DMS53 treated with DMSO at 0.1 percent for 48 hours (cell line): ENCODE data around the gene RPL36AL.
"Not testable (repeated sequence)": the region's sequence is repeated elsewhere in the genome, so short reads cannot be mapped to it uniquely, and the experiment has no call there.

ENCODE experiments used
- DNase-seq: peaks from one replicate; lab custom pipeline; 2025; ENCODE audit not compliant: unreplicated experiment; lab: John Stamatoyannopoulos, UW

RPL36AL gene

GRCh38 chr14:49619730-49620129 is 696 bp downstream of the RPL36AL start:
- no peak for DNase-seq

- not testable (repeated sequence) for DNase-seq
Observed at GRCh38 chr14:49619273-49619672, 1.2 kb downstream of the RPL36AL start.

GRCh38 chr14:49617852-49618519 is 2.4 kb downstream of the RPL36AL start:
- no peak for DNase-seq

DNA sequence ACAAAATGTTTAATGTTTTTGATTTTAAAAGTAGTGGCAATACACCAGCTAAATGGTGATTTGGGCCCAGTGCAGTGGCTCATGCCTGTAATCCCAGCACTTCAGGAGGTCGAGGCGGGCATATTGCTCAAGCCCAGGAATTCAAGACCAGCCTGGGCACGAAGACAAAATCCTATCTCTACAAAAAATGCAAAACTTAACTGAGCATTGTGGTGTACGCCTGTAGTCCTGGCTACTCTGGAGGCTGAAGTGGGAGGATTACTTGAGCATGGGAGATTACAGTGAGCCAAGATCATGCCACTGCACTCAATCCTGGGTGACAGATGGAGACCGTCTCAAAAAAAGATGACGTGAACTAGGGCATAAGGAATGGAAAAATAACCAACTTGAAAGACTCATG is 4.7 kb downstream of the RPL36AL start:
- DNase-seq: no peak

- DNase-seq: no peak
Observed at GRCh38 chr14:49614196-49614595, 6.2 kb downstream of the RPL36AL start.

DNA sequence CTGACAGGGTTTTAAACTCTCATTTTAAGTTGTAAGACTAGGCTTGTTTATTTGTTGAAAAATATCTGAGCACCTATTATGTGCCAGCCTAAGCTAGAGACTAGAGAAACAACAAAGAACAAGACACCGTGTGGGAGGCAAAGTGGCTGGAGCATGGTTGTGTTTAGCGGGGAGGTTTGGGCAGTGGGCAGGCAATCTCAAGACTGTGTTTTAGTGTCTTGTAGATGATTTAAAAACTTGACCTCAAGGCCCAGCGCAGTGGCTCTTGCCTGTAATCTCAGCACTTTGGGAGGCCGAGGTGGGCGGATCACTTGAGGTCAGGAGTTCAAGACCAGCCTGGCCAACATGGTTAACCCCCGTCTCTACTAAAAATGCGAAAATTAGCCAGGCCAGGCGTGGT is 7.8 kb downstream of the RPL36AL start:
- no peak for DNase-seq

DNA sequence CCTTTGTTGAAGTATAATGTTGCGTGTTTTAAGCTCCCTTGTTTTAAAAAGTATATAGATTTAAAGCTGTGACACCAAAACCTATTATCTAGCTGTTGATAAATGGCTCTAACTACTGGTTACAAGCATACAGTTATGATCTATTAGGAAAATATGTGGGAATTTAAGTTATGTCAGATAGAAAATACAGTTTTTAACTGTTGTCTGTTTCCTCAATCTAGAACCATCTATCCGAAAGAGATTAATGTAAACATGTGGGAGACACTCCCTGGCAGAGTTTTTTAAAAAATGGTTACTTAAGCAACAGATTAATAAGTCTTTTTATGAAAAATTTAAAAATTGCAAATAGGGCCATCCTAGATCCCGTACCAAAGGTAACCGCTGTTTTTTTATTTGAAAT is 8.2 kb downstream of the RPL36AL start:
- no peak for DNase-seq

GRCh38 chr14:49607583-49607982 is 12.8 kb downstream of the RPL36AL start:
- no peak for DNase-seq

DNA sequence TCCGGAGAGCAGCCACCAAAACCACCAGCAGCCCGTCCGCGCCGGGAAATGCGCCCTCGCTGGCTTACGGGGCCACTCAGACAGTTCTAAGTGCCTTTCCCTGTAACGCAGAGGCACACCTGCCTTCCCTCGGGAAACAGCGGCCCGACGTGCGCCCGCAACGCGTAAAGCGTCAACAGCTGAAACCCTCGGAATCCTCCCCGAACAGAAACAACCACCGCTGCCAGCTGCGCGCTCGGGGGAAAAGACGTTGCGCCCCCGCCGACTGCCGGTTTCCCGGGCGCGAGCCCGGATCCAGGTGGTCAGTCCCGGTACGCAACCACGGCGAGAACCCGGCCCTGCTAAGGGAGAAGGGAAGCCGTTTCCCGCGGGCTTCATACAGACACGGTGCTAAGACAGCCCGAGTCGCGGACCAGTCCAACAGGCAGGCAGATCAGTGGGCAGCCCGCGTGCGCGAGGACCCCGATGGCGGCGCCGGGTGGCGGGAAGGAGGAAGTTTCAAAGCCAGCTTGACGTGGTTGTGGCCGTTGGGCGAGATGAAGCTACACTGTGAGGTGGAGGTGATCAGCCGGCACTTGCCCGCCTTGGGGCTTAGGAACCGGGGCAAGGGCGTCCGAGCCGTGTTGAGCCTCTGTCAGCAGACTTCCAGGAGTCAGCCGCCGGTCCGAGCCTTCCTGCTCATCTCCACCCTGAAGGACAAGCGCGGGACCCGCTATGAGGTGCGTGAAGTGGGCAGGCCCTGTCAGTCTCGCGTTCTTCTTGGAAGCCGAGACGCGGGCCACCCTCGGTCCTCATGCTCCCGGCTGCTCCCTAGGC is 21.7 kb downstream of the RPL36AL start, which contains the start of gene LRR1:
Gene LRR1, plus strand, starts transcription at position 456 of the 816 bp plus-strand sequence. Its CDS starts 81 bp downstream, at position 537.
- peak; percentile 79 for DNase-seq

GRCh38 chr14:49598189-49598484 is 22.3 kb downstream of the RPL36AL start:
- no peak for DNase-seq

GRCh38 chr14:49594347-49595091 is 25.9 kb downstream of the RPL36AL start:
- no peak for DNase-seq

- no peak for DNase-seq
Observed at GRCh38 chr14:49593016-49593415, 27.4 kb downstream of the RPL36AL start.

GRCh38 chr14:49589387-49589786 is 31.0 kb downstream of the RPL36AL start:
- no peak for DNase-seq

DNA sequence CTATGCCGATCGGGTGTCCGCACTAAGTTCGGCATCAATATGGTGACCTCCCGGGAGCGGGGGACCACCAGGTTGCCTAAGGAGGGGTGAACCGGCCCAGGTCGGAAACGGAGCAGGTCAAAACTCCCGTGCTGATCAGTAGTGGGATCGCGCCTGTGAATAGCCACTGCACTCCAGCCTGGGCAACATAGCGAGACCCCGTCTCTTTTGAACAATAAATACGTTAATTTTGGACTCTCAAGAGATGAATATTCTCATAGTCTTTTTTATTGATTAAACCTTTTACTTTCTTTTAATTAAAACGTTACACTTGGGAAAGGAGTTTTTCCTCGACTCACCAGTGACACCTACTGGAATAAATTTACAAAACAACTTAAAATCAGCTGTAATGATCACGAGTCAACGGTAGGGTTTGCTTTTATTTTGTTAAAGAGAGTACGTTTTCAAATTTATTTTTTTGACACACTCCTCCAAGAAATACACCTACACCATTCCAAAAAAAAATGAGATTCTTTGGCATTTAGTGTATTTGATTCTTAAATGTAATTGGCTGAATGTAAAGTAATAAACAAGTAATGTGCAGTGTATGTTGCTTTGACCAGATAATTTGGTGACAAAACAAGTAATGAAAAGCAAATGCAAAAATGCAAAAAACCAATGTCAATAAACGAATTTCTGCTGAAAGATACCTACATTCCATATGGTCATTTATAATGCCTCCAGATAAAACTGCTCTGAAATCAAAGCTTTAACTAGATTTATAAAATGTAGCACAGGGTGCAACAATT is 33.6 kb downstream of the RPL36AL start:
- peak; percentile 52 for DNase-seq

DNA sequence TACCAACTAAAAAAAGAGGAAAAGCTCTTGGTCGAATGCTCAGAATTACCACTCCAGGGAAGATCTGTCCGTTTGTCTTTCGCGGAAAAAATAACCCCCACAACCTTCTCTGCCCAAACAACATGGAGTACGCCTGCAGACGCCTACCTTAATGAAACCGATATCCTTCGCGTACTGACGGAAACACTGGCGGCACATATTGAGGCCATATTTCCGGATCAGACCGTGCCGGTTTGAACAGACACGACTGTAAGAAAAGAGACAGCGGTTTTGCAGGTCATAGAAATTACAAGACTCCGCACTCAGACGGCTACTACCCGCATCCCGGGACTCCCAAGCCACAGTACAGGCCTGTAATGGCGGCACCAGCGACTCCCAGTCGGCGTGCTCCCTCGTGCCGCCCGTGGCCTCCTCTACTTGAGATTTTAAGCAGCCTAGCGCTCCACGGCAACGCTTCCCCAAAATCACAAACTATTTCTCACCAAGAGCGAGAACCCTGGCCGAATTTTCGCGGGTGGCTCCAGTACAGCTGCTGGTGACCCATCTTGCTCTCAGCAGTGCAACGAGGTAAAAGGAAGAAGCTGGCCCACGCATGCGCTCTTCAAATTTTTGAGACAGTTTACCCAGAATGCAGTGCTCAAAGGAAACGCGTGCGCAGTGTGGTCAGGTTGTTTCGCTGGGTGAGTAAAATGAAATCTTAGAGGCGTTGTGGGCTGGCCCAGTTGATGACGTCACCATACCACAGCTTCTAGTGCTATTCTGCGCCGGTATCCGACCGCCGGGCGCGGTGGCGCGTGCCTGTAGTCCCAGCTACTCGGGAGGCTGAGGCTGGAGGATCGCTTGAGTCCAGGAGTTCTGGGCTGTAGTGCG is 34.4 kb downstream of the RPL36AL start, which contains the start of gene RPS29:
Gene RPS29, minus strand, starts transcription at position 578 of the 870 bp plus-strand sequence. Its CDS starts 34 bp downstream, at position 544.
- peak; percentile 92 for DNase-seq

- DNase-seq: not testable (repeated sequence)
Observed at GRCh38 chr14:49584981-49585640, 35.3 kb downstream of the RPL36AL start.

GRCh38 chr14:49584058-49584457 is 36.4 kb downstream of the RPL36AL start:
- DNase-seq: no peak

DNA sequence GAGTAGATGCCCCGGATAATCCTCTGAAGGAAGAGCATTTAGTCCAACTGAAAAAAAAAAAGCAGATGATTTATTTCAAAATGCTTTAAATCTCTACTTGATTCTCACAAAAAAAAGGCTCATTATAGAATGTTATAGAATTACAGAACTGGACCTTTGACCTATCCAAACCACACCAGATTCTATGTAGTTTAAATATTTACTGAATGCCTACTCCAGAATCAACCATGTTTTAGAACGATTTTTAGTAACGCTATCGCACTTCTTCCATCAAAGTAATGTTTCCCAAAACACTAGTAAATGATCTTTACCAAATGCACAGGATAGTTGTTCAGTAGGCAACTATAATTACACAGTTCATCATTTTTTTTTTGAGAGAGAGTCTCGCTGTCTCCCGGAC is 36.8 kb downstream of the RPL36AL start:
- no peak for DNase-seq
